Daoy (cell line): ENCODE data around the gene ACTN2. TPM values are rescaled to one million over a fixed set of nuclear protein-coding genes. Genes with fewer than 3 reads are reported as not detected.
A peak's percentile ranks its signal among the peaks of the same experiment; 100 is the strongest.

Experiments
- DNase-seq: peaks from one replicate; pipeline ENCODE4 v3.0.0-alpha.2; 2015; ENCODE audit warnings: low read depth
- total RNA-seq: library from RNA; depleted of rRNA; stranded (reverse); fragments of >200 nt; shearing (Covaris generic); gene quantifications from 2 replicates; pipeline ENCODE4 v1.2.3, GENCODE V29; 2014

Gene ACTN2
- total RNA-seq, 1 experiment from 2014 or later = 0.34 TPM

DNA sequence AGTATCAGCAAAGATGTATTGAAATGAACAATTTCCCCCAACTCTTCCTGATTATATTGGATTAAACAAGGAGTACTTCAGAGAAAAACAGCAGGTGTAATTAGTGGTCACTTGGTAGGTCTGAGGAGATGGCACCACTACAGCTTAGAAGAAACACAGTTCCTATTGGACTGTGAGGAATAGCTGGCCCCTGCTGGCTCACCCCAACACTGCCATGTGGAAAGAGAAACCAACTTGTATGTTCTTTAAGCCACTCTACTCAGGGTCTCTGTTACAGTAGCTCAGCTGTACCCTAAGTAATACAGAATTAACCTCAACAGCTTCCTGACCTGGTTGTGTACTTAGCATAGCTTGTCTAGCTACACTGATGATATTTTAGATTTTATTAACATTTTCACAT, 82.3 kb downstream of the ACTN2 start:
- no peak for DNase-seq

DNA sequence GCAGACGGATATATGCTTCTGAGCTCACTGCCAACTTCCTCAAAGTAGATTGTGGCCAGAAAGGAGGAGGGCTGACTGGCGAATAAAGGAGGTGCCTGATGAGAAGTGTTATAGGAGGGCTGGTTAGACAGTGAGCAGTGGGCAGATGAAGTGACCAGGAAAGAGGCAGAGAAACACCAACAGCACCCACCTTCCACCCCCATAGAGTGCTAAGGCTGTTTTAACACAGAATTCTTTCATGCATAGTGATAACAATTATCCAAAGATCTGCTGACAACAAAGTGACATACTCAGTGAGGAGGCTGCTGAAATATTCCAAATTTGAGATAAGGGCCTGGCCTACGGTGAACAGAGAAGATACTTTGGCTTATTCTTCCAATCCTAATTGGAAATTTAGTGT, 87.6 kb downstream of the ACTN2 start:
- DNase-seq = no peak

DNA sequence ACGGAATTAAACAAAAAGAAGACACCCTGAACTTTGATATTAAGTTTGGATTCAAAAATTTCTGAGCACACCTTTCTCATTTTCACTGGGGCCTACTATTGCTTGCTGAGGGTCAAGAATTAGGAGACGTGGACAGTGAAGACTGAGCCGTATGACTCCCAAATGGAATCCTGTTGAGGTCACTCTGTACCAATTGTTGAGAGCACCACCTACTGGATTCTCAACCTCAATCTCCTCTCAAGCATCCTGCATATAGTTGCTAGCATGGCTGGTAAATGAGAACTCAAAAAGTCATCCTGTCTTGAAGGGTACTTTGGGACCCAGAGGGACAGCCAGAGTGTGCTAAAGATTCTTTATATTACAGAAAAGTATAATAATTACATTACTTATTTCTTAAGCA, 88.6 kb downstream of the ACTN2 start:
- DNase-seq = peak; percentile 29

DNA sequence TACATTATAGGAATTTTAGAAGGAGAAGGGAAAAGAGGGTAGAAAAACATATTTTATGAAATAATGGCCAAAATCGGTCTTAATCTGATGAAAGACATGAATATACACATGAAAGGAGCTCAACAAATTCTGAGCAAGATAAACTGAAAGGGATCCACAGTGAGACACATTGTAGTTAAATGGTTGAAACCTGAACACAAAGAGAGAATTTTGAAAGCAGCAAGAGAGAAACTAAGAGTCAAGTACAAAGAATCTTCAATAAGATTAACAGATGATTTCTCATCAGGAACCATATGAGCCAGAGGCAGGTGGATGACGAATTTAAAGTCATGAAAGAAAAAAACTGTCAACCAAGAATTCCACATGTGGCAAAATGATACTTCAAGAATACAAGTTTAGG, 93.0 kb downstream of the ACTN2 start:
- DNase-seq = no peak

DNA sequence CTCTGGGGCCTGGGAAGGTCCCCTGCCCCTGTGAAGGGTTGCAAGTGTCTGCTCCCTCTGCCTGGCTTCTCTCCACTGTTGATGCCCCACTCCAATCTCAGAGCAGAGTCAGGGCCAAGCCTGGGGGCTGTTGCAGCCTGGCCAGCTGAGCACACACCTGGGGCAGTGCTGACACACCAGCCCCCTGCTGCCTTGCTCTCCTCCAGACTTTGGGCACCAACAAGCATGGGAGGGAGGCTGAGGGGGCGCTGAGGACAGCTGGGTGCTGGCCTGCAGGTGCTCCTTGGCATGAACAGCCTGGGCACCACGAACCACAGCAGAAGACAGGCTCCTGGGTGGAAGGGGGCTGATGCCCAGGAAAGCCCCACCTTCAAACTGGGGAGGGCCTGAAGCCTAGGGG, 99.2 kb downstream of the ACTN2 start:
- DNase-seq = no peak

DNA sequence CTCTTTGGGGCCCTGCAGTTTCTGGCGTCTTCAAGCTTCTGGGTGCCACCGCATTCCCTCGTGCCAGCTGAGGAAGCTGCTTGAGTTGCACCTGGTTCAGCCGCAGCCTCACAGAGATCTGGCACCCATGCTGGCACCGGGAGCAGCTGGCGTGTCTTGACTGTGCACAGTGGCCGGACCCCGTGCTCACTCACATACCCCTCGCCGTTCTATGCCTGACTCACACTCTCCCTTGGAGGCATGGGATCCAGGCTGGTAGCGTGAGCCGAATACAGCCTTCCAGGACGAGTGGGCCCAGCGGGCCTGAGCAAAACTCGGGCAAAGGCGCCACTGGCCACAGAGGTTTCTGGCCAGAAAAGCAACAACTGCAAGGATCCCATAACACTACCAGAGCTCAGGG, 100.2 kb downstream of the ACTN2 start:
- DNase-seq = no peak

DNA sequence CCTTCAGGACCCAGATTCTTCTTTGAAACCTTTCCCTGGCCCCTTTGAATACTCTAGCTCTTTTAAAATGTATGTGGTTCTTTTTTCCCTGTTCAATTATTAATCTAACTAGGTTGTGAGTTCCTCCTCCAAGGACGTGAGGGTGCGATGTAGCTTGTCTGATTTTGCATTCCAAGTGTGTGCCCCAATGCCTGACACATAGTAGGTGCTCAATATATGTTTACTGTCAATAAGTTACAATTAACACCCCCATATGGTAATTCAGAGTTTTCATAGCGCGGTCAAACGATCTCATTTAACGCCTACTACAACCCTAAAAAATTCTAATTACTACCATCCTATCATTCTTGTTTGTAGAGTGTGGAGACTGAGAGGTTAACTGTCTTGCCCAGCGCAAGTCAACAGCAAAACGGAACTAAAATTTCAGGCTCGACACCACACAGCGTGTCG, 108.3 kb downstream of the ACTN2 start:
- no peak for DNase-seq

DNA sequence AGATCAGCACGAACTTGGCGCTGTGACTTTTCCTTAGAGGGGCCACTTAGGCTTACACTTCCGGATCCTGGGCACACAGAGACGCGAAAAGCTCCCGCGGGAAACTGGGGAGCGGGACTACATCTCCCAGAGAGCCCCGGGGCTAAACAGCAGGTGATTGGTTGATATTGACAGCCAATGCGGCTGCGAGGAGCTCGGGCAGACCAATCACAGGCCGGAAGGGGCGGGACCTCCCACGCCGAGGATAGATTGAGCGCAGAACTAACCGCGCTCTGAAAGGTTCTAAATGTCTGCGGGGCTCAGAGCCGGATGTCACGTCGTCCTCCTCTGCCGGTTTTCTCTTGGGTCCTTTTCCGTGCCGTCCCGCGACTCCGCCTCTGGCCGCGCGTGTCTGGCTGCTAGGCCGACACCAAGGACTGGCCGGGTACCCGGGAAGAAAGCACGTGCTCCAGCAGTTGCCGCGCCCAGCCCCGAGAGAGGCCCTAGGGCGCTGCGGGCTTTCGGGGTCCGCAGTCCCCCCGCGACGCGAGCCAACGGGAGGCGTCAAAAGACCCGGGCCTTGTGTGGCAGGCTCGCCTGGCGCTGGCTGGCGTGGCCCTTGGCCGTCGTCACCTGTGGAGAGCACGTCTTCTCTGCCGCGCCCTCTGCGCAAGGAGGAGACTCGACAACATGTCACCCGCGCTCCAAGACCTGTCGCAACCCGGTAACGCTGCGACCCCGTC, 108.9 kb downstream of the ACTN2 start, which contains the start of gene MTR:
Gene MTR, plus strand, starts transcription at position 258 of the 722 bp plus-strand sequence. Its CDS starts 412 bp downstream, at position 670.
- DNase-seq = peak; percentile 98

DNA sequence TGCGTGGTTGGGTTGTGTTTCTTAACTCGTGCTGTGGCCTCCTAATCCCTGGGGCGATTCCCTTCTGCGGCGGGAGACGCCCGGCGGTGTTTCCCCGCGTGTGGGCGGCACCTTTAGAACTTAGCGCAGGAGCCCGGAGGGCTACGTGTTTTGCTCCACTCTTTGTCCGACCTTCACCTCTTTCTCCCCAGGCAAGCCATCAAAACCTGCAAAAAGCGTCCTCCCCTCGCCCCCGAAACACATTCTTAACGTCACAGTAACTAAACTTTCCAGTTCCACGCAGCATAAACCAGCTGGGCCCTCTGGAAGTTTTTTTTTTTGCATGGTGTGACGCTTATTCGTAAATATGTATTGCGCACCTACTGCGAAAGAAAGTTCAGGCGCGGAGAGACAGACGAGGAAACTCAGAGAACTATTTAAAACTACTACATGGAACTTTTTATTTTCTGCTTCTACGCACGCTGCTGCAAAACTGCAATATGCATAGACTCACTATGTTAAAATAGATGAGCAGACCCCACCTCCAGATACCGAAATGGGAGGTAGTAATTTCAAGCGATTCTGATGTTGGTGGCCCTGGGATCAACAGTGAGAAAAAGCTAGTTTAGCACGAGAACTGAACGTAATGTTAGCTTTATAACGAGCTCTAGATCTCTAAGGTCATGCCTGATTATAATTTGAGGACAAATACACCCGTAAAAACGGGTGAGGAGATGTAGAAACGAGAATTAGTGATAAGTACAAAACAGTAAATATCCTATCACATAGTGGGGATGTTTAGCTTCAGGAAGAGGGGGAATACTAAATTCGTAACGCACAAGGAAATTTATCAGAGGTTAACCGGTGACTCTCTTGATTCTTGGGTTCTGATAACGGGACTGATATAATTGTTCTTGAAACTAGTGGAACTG, 109.7 kb downstream of the ACTN2 start:
- no peak for DNase-seq

DNA sequence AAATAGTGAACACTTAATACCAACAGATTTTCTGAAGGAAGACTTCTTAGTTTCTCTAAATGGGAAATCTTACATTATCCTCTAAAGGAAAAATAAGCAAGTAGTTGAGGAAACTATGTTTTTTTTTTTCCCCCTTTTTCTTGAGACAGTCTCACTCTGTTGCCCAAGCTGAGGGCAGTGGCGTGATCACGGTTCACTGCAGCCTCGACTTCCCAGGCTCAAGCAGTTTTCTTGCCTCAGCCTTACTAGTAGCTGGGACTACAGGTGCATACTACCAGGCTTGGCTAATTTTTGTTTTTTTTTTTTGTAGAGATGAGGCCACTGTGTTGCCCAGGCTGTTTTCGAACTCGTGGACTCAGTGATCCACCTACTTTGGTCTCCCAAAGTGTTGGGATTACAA, 112.7 kb downstream of the ACTN2 start:
- no peak for DNase-seq

DNA sequence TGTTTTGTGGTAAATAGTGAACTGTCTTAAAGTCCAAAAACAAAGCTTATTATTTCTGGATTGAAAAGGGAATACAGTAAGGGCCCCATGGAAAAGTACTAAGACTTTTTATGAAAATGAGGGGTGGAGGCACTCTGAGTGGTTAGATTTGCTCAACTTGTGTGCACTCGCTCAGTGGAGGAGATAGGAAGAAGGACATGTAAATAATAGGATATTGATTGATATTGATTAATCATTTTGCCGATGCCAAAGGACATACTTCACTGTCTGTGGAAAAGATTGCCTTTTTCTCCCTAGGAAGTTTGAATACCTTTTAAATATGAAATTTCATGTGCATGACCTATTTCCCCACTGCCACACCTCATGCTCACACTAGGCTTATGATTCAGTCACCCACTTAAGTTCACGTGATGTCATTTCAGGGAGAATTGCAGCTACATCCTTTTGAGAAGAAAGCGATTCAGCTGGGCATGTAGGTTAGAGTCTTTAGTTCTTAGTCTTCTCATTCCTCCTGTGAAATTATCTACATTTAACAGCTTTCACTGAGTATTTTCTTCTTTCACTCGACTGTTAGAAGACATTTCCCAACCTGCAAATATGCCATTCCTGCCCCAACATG, 113.8 kb downstream of the ACTN2 start:
- DNase-seq = no peak

DNA sequence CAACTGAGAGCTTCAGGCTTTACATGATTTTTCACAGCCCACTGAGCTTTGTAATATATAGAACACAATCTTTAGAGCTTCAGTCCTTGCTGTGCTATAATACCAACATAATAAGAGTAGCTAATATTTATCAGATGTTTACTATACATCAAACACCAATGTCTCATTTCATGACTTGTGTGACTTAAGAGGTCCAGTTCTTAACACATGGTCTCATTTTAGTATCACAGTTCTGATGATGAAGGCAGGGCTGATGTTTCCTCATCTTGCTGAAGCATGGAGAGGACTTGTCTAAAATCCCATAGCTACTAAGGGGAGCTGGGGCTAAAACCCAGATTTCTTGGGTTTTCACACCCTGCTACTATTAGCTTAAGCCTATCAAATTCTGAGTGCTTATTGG, 114.3 kb downstream of the ACTN2 start:
- no peak for DNase-seq

DNA sequence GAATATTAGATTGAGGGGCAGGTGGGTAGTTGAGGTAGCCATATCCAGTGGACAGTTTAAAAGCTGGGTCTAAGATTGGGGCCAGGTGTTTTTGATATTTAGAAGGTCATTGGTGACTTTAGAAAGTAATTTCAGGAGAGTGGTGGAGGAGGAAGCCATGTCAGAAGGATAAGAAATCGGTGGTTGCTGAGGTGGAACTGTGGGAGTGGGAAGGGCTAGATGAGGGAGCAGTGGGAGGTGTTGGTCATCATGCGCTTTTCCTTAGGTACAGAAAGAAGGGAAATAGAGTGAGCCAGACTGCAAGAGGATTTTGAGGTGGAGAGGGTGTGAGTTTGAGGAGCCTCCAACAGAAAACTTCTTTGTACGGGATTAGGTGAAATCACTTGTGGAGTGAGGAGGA, 116.0 kb downstream of the ACTN2 start:
- no peak for DNase-seq

DNA sequence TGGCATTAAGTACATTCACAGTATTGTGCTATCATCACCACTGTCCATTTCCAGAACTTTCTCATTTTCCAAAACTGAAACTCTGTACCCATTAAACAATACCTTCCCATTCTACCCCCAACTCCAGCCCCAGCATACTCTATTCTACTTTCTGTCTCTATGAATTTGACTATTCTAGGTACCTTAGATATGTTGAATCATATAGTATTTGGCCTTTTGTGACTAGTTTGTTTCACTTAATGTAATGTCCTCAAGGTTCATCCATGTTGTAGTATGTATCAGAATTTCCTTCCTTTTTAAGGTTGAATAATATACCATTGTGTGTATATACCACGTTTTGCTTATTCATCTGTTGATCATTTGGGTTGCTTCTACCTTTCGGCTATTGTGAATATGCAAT, 120.3 kb downstream of the ACTN2 start:
- no peak for DNase-seq

DNA sequence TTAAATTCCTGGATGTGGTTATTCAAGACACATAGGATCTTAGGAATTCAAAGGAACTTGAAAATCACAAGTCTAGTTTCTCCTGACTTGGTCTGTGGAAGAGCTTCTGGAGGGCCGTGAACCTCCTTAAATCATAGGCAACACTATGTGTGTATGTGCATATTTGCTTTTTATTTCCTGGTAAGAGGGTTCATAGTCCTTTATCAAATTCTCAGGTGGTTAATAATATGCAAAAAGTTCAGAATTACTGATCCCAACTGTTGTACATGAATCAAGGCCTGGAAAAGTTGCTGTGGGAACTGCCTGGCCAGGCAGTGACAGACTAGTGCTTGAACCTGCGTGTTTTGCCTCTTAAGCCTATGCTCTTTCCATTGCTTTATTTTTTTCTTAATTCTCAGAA, 121.7 kb downstream of the ACTN2 start:
- DNase-seq = no peak

DNA sequence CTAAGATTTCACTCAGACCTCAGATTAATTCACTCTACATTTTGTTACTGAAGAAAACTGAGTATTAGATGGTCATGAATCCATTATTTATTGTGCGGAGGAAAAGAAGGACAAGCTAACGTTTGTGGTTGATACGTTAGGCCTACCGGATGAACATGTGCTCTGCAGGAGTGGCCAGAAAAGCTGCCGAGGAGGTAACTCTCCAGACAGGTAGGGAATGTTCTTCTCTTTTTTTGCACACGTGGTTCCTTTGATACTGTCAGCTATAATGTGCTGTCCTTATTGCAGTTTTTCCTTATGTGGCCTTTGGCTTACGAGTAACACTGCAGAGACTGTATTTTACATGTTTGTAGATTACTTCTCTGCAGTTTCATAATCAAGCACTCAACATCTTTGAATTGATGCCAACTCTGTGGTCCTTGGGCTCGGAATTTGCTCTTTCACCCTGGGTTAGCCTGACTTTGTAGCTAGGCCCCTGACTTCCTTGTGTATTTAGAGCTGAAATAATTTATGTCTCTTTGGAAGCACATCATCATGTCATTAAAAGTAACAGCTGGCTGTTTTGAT, 122.3 kb downstream of the ACTN2 start:
- DNase-seq = no peak

DNA sequence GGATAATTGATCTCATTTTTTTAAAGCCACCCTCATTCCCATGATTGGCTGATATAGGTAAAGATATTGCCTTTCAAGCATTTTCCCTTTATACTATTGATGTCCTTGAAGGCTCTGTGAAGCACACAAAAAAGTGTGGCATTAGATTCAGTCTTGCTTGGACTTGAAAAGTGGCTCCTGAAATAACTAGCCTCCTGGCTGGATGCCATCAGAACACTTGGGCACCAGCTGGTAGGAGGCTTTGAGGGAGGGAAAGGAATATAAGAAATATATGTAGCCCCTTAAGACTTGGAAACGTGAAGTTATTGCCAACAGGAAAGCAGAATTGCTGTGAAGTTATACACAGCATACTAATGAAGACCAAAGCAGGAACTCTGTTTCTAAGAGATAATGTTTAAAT, 122.8 kb downstream of the ACTN2 start:
- no peak for DNase-seq

DNA sequence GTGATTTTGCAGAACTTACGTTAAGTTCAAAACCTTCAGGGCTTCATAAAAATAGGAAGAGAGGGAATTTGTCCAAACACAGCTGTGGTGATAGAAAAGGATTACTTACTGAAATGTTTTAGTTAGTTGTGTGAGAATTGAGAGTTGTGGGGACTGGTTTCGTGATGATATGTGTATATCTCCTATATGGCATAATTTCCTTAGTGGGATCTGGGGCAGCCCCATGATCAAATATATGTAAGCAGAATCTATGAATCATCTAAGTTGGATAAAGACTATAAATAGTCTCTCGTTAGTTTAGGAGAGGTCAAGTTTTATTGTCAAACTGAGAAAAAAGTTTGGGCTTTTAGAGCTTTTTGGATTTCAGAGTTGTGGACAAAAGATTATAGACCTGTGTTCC, 123.7 kb downstream of the ACTN2 start:
- no peak for DNase-seq

DNA sequence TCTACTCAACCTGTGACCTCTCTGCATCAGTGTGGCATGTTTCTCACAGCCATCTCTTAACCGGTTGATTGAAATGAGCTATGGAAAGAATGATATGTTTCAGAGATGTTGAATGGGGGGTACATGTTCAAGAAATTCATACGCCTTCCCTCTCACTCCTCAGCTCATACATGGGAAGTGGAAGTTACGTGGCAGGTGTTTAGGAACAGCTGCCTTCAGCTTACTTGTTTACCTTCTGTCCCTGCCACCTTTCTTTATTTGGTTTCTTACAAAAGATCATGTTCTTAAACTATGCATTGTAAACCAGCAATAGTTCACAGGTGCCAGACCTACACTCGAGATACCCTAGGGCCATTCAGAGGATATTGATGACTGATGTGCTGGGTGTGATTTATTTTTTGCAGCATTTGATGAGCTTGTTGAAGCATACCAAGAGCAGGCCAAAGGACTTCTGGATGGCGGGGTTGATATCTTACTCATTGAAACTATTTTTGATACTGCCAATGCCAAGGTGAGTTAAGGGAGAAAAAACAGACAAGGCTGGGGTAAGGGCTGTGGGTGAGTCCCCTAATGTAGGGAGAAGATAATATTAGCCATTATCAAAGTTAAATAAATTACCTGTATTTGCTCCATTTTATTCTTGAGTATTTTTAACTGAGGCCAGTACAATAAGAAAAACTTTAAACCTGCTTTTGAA, 126.2 kb downstream of the ACTN2 start:
- no peak for DNase-seq
